Measurements from ENCODE around the gene INPP5D.
A peak's percentile ranks its signal among the peaks of the same experiment; 100 is the strongest.
"Not testable (repeated sequence)": the region's sequence is repeated elsewhere in the genome, so short reads cannot be mapped to it uniquely, and the experiment has no call there.

The INPP5D gene

GRCh38 chr2:233059797-233060500 lies at the start of gene INPP5D:
Gene INPP5D (plus strand): TSS chr2:233060342. CDS start chr2:233060479, 137 bp downstream.
- DNase-seq (ENCODE audit: low spot score) = peak; percentile 80

DNA sequence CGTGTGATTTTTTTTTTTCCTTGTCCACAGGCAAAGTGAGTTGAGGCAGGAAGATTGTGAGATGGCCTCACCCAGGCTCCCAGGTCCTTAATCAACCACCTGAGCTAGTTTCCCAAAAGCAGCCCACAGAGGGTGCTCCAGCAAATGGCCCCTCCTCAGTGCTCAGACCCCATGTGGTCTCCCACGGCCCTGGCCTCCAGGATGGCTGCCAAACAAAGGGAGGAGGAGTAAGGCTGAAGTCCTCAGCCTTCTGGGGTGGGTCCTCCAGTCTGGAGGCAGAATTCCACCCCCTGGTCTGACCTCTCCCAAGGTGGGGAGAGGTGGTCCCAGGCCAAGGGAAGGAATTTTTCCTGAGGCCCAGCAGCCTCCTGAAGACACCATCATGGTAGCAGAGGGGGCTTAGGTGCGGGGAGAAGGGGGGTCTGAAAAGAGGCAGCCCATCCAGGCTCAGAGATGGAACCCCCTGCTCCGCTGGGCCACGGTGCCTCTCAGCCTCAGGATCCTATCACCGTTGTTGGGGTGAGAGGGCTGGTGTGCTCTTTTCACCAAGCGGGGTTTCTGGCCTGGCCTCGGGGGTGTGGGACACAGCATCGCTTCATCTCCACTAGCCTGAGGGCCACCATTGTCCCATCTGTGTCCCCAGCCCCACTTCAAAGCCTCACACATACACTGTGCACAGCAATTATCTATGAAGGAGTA lies 49.4 kb upstream of the INPP5D start:
- no peak for DNase-seq (ENCODE audit: low spot score)

DNA sequence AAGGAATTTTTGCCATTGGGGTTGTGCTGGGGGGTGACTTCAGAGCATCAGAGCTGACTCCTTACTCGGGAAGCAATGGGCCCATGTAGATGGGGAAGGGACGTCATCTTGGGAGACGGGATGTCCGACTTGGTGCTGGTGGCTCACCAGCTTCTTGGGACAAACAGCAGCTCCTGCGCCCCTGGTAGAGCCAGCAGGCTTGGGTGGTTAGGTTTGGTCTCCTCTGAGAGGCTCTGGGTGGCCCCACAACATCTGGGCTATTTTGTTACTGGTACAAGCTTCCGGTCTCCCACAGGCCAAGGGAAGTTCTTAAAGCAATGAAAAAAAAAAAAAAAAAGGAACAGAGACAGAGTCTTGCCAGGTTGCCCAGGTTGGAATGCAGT lies 48.9 kb upstream of the INPP5D start:
- DNase-seq (ENCODE audit: low spot score) = no peak

- no peak for DNase-seq (ENCODE audit: low spot score)
Measured at GRCh38 chr2:233011702-233012131, 48.4 kb upstream of the INPP5D start.

- no peak for DNase-seq (ENCODE audit: low spot score)
Measured at GRCh38 chr2:233012301-233012971, 47.7 kb upstream of the INPP5D start.

GRCh38 chr2:233013027-233013461 lies 47.1 kb upstream of the INPP5D start, which contains the start of gene NGEF:
Gene NGEF (minus strand): TSS chr2:233013256. CDS start chr2:232974890, 38,366 bp downstream.
- DNase-seq (ENCODE audit: low spot score) = no peak

GRCh38 chr2:233013650-233014049 lies 46.5 kb upstream of the INPP5D start:
- DNase-seq (ENCODE audit: low spot score) = no peak

- no peak for DNase-seq (ENCODE audit: low spot score)
Measured at GRCh38 chr2:233015019-233015645, 45.0 kb upstream of the INPP5D start.

GRCh38 chr2:233017947-233018346 lies 42.2 kb upstream of the INPP5D start:
- DNase-seq (ENCODE audit: low spot score) = no peak

DNA sequence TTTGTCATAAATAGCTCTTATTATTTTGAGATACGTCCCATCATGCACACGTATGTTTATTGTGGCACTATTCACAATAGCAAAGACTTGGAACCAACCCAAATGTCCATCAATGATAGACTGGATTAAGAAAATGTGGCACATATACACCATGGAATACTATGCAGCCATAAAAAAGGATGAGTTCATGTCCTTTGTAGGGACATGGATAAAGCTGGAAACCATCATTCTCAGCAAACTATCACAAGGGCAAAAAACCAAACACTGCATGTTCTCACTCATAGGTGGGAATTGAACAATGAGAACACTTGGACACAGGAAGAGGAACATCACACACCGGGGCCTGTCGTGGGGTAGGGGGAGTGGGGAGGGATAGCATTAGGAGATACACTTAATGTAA lies 40.5 kb upstream of the INPP5D start:
- DNase-seq (ENCODE audit: low spot score) = not testable (repeated sequence)

GRCh38 chr2:233020454-233020853 lies 39.7 kb upstream of the INPP5D start:
- no peak for DNase-seq (ENCODE audit: low spot score)

GRCh38 chr2:233021771-233022170 lies 38.4 kb upstream of the INPP5D start:
- no peak for DNase-seq (ENCODE audit: low spot score)

- no peak for DNase-seq (ENCODE audit: low spot score)
Measured at GRCh38 chr2:233022561-233022960, 37.6 kb upstream of the INPP5D start.

- no peak for DNase-seq (ENCODE audit: low spot score)
Measured at GRCh38 chr2:233023007-233023760, 37.0 kb upstream of the INPP5D start.

- no peak for DNase-seq (ENCODE audit: low spot score)
Measured at GRCh38 chr2:233023761-233024410, 36.3 kb upstream of the INPP5D start.

DNA sequence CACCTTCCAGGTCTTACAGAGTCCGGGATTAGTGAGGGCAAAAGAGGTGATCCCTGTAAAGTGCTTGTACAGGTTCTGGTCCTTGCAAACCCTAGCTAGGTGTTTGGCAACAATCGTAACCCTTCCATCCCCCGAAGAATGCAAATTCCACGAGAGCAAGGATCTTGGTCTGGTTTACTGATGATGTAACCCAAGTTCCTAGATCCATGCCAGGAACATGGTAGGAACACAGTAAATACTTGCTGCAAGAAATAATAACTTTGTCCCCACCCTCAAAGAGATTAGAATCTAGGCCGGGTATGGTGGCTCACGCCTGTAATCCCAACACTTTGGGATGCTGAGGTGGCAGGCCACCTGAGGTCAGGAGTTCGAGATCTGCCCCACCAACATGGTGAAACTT lies 34.4 kb upstream of the INPP5D start:
- no peak for DNase-seq (ENCODE audit: low spot score)

DNA sequence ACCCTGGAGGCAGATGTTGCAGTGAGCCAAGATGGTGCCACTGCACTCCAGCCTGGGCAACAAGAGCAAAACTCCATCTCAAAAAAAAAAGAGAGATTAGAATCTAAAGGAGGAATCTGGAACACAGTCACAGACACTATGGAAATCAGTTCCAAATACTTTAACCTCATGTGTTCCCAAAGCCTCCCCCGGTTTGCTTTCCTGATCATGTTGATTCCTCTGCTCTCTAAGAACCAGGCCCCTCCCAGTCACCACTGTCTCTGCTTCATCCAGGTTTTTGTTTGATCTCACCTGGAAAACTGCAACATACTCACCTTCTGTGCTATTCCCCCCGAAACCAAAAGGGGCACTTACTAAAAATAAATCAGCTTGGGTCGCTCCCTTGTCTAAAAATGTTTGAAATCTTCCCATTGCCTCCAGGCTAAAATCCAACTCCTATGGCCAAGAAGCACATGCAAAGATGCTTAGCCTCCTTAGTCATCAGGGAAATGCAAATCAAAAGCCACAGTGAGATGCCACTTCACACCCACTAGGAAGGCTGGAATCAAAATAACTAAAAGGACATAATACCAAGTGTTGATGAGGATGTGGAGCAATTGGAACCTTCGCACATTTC lies 33.8 kb upstream of the INPP5D start:
- no peak for DNase-seq (ENCODE audit: low spot score)

GRCh38 chr2:233029321-233029720 lies 30.8 kb upstream of the INPP5D start:
- DNase-seq (ENCODE audit: low spot score) = no peak

DNA sequence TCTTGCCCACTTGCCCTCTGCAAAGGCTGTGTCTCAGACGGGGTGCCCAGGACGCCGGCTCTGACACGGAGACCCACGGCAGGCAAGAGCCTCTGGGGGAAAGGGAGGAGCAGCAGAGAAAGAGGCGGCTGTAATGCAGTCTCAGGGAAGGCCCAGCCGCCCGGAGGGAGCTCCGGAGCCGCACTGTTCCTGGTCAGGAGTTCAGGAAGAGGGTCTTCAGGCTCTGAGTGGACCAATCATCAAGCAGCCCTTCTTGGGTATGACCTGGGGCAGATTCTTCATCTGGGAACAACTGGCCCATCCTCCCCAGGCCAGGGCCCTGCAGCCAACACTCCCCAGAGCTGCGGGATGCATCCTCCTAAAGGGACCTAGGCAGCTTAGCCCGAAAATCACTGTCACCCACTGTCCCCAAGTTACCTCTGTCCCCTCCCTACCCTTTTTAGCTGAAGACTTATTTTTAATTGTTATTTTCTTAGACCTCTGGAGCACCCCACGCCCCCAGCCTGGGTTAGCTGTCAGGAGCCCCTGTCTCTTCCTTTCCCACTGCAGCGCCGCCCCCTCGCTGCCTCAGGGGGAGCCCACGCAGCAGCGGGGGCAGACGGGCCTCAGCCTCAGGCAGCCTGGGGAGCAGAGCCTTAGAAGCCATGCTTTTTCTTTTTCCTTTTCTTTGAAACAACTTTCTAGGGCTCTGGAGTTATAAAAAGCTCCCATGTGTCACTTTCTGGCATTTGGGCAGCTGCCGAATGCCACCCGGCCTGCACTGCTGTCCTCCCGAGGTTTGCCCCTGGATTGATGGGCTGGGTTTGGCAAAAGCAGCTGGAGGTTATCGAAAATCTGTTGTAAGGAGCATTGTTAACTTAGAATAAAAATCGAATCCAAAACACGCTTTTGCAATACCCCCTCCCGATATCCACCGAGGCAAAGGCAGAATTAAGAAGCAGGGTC lies 28.3 kb upstream of the INPP5D start:
- DNase-seq (ENCODE audit: low spot score) = no peak

All from germinal center (tissue), 1 donor.